Cardiac septum (tissue), 1 donor: ENCODE measurements around the gene ZC3H4. TPM values are rescaled to one million over a fixed set of nuclear protein-coding genes. Genes with fewer than 3 reads are reported as not detected.
"Not testable (repeated sequence)": the region's sequence is repeated elsewhere in the genome, so short reads cannot be mapped to it uniquely, and the experiment has no call there.

ENCODE experiments used
- DNase-seq: peaks from one replicate; pipeline ENCODE4 v3.0.0-alpha.2; 2020; ENCODE audit warnings: low spot score
- intact Hi-C: fragments of 100-400 bp; cut with DNase I; formaldehyde crosslinking; loops from one replicate; pipeline ENCODE4 v1.14.0; 2022
- total RNA-seq: library from RNA; stranded (reverse); fragmentation: NEBNext Ultra II Directional; extraction: Animal tissue kit (Norgen Biotek cat#: 25700); gene quantifications from one replicate; pipeline ENCODE4 v1.2.1, GENCODE V29; 2021
- donor health status: DM: no; HTN: no; CAD: no.

Gene ZC3H4
- total RNA-seq, 1 donor from 2014 or later: 28.1 TPM

DNA sequence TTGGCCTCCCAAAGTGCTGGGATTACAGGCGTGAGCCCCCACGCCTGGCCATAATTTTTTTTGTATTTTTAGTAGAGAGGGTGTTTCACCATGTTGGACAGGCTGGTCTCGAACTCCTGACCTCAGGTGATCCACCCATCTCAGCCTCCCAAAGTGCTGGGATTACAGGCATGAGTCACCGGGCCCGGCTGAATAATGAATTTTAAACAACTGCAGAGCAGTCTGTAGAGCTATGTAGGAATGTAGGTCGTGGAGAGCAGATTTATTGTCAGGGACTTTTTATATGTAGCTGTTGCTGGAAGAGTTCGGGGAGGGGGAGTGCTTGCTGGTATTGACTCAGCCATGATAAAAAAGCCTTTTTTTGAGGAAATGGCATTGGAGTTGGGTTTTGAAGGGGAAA lies 27.7 kb upstream of the ZC3H4 start:
- DNase-seq, intact Hi-C loops: not testable (repeated sequence)

DNA sequence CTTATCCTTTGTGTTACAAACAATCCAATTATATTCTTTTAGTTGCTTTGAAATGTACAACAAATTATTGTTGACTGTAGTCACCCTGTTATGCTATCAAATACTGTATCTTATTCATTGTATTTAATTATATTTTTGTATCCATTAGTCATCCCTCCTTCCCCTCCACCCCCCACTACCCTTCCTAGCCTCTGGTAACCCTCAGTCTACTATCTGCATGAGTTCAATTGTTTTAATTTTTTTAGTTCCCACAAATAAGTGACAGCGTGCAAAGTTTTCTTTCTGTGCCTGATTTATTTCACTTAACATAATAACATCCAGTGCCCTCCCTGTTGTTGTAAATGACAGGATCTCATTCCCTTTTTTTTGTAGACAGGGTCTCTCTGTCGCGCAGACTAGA lies 21.6 kb upstream of the ZC3H4 start:
- intact Hi-C loops: no loop called here
- no peak for DNase-seq

DNA sequence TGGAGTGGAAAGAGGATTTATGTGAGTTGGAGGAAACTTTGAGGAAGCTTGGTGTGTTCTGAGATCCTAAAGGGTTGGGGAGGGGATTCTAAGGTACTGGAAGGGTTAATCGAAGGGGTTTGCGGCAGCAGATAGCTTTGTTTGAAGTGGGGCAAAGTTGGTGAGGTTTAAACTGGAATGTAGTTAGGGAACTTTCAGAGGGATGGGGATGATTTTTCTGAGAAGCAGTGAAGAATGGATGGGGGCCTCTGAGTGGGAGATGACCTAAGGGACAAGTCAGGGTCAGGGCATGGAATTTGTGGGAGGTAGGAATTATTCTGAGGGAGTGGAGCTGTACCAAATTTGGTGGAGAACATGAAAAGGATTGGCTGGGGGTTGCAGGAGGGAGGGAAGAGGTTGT lies 21.0 kb upstream of the ZC3H4 start:
- no peak for DNase-seq
- intact Hi-C loops: no loop called here

DNA sequence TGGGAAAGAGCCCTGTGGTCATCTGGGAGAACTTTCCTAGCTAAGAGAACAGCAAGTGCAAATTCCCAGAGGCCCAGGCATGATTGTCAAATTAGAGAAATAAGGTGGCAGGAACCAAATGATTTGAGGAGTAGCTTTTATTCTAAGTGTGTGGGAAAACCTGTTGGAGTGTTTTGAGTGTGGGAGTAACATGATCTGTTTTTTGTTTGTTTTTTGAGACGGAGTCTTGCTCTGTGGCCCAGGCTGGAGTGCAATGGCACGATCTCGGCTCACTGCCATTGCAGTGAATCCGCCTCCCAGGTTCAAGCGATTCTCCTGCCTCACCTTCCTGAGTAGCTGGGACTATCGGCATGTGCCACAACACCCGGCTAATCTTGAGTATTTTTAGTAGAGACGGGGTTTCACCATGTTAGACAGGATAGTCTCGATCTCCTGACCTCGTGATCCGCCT lies 19.5 kb upstream of the ZC3H4 start:
- intact Hi-C loops: no loop called here

DNA sequence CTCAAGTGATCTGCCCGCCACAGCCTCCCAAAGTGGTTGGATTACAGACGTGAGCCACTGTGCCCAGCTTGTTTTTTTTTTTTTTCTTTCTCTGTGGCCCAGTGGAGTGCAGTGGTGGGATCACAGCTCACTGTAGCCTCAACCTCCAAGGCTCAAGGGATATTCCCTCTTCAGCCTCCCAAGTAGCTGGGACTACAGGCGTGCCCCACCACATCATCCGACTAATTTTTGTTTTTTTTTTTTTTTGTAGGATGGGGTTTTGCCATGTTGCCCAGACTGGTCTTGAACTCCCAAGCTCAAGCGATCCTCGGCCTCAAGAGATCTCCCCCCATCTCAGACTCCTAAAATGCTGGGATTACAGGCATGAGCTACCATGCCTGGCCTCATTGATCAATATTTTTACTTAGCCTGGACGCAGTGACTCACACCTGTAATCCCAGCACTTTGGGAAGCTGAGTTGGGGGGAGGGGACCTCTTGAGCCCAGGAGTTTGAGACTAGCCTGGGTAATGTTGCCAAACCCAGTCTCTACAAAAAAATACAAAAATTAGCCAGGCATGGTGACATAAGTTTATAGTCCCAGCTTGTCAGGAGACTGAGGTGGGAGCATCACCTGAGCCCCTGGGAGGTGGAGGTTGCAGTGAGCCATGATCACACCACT lies 18.7 kb upstream of the ZC3H4 start:
- DNase-seq: no peak
- intact Hi-C loops: no loop called here

More for the DNA sequence above, 19.5 kb upstream of the ZC3H4 start:
- no peak for DNase-seq

DNA sequence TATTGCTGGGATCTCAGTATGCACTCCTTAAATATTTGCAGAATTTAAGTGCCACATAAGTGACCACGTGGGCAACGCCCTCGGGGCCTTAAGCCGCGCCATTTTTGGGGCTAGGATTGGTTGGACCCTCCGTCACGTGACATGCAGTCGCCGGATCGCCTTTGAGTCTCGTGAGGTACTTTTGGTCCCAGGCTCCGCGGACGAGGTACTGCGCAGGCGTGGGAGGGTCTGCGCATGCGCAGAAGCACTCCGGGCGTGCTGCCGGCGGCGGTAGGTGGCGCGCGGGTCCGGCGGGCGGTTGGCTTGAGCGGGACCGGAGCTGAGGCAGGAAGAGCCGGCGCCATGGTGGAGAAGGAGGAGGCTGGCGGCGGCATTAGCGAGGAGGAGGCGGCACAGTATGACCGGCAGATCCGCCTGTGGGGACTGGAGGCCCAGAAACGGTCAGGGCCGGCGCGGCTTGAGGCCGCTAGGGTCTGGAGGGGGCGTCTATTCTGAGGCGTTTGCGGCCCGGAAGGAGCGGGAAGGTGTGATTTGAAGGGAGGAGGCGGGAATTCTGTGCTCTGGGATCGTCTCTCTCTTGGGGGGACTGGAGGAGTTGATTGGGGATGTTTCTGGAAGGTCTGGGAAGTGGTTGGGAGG lies 17.1 kb upstream of the ZC3H4 start, which contains the start of gene SAE1:
TSS of gene SAE1 (plus strand) at position 247 of the 639 bp plus-strand sequence. CDS start at position 343, 96 bp downstream.
- peak; percentile 97 for DNase-seq
- intact Hi-C loops: no loop called here

DNA sequence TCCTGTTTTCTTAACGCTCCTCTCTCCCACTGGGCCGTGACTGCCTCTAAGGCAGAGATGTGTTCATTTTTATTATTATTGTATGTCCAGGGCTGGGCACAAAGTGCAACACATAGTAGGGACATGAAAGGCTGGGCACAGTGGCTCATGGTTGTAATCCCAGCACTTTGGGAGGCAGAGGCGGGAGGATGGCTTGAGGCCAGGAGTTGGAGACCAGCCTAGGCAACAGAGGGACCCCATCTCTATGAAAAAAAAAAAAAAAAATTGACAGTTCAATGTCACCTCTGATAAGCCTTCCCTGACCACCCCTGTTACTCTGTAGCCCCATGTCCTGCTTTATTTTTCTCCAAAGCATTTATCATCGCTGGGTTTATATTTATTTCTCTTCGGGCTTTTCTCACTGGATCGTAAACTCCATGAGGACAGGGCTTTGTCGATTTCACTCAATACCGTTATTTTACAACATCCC lies 16.6 kb upstream of the ZC3H4 start:
- no peak for DNase-seq
- intact Hi-C loops: no loop called here

DNA sequence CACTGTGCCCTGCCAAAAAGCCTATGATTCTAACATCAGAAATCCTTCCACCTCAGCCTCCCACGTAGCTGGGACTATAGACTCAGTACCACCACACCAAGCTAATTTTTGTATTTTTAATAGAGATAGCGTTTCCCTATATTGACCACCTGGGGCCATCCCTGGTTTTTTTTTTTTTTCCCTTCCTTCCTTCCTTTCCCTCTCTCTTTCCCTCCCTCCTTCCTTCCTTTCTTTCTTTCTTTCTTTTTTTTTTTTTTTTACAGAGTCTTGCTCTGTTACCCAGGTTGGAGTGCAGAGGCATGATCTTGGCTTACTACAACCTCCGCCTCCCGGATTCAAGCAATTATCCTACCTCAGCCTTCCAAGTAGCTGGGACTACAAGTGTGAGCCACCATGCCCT lies 16.0 kb upstream of the ZC3H4 start:
- intact Hi-C loops: loop anchor here (5.0 kb wide), 1 partner anchor 117 kb away; no protein-coding TSS in a partner anchor
- no peak for DNase-seq

DNA sequence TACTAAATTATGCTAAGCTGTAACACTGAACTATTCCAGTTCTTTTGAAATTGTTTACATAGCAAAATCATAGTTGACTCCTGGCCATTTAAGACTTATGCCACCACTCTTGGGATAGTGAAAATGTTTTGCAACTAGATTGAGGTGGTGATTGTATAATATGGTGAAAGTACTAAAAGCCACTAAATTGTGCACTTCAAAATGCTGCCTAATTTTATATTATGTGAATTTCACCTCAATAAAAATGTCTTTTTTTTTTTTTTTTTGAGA lies 12.0 kb upstream of the ZC3H4 start:
- no peak for DNase-seq
- intact Hi-C loops: loop anchor here (1.0 to 5.0 kb wide), 3 partner anchors 46 to 113 kb away; no protein-coding TSS in a partner anchor

DNA sequence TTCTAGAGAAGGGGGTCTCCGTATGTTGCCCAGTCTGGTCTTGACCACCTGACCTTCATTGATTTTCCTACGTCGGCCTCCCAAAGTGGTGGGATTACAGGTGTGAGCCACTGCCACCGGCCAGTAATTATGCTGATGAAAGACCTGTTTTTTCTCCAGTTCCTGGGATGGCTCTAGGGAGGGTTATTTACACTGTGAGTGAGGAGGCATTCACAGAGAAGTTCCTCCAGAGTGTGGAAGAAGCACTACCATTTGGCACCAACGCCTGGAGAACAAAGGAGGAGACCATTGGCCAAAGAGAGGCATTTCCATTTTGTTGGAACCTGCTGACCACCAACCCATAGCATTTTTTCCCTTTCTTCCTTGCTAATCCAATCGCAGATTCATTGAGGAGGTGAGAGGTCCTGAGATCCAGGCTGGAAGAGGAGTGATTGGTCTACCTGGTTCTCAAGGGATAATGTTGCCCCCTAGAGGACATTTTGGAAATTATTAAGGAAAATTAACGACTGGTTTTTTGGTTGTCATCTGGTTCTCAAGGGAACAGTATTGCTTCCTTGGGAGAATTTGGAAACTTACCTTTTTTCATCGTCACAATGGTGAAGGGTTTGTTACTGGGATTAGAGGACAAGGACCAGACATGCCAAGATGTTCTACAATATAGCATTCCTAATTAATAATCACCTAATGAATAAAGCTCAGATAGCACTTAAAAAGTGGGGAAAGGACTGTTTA lies 11.5 kb upstream of the ZC3H4 start:
- intact Hi-C loops: loop anchor here (1.0 to 5.0 kb wide), 3 partner anchors 46 to 113 kb away; no protein-coding TSS in a partner anchor
- DNase-seq: no peak

DNA sequence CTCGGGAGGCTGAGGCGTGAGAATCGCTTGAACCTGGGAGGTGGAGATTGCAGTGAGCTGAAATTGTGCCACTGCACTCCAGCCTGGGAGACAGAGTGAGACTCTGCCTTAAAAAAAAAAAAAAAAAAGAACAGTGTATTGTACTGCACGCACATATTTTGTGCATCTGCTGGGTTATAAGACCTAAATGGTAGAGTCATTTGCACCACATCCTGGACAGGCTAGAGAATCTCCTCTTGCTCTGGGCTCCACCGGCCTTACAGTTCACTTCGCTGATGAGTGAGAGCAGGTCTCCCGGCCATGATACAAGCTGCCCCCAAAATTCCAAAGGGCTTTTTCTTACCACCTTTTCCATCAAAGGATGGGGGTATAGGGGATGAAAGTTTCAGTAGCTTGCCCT lies 9.8 kb upstream of the ZC3H4 start:
- intact Hi-C loops: loop anchor here (1.0 kb wide), 1 partner anchor 48 kb away; no protein-coding TSS in a partner anchor
- no peak for DNase-seq

DNA sequence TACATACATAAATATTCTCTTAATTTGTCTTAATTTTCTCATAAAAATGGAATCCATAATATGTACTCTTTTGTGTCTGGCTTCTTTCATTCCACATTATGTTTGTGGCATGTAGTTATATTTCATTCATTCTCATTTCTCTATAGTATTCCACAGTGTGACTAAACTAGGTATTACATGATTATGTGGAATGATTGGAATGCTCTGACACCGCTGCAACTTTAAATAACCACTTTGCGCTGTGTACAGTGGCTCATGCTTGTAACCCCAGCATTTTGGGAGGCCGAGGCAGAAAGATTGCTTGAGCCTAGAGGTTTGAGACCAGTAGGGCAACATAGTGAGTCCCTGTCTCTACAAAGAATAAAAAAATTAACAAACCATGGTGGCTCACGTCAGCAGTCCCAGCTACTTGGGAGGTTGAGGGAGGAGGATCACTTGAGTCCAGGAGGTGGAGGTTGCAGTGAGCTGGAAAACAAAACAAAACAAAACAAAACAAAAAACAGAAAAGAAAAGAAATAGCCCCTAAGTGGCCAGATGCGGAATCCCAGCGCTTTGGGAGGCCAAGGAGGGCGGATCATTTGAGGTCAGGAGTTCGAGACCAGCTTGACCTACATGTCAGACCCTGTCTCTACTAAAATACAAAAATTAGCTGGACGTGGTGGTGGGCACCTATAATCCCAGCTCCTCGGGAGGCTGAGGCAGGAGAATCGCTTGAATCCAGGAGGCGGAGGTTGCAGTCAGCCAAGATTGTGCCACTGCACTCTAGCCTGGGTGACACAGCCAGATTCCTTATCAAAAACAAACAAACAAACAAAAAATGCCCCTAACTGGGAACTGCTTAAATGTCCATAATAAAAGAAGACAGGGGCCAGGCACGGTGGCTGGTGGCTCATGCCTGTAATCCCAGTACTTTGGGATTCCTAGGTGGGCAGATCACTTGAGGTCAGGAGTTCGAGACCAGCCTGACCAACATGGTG lies 9.1 kb upstream of the ZC3H4 start:
- DNase-seq: no peak
- intact Hi-C loops: loop anchor here (1.0 kb wide), 1 partner anchor 47 kb away; no protein-coding TSS in a partner anchor

DNA sequence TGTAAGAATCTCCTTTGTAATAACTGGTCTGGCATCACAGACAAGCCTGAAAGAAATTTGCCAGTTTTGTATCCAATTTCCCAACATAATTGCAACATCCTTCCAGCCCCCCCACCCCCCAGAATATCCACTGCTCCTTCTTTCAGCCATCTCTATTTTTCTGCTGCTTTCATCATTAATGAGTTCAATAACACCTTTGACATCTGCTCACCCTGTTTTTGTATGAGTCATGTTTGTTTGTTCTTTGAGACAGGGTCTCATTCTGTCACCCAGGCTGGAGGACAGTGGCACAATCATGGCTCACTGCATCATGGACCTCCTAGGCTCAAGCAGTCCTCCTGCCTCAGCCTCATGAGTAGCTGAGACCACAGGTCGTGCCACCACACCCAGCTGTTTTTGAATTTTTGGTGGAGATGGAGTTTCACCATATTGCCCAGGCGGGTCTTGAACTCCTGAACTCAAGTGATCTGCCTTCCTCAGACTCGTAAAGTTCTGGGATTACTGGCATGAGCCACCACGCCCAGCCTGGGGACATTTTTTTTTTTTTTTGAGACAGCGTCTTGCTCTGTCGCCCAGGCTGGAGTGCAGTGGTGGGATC lies 7.0 kb upstream of the ZC3H4 start:
- intact Hi-C loops: no loop called here
- DNase-seq: no peak

DNA sequence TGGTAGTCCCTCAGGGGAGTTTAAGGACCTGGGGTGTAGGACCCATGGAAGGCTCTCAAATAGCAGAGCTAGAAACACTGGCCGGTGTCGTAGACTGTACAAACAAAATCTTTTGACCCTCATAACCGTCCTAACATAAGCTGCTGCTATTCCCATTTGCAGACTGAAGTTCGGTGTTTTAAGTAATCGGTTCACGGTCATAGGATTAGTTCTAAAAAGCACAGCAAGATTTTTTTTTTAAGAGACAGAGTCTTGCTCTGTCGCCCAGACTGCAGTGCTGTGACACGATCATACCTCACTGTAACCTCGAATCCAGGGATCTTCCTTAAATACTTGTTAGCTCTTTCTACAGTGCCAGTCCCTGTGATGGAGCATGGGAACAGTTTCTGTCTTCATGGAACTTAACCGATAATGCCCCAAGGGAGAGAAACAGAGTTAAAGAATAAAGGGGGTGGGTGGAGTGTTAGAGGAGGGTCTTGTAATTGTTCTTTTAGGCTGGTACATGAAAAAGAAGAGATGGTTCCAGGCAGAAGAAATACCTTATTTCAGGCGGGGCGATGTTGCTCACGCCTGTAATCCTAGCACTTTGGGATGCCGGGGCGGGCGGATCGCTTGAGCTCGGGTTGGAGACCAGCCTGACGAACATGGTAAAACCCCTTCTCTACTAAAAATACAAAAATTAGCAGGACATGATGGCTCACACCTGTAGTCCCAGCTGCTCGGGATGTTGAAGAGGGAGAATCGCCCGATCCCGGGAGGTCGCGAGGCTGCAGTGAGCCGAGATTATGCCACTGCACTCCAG lies 475 bp upstream of the ZC3H4 start:
- intact Hi-C loops: loop anchor here (2.0 to 5.0 kb wide), 2 partner anchors 17 to 257 kb away; no protein-coding TSS in a partner anchor
- DNase-seq: no peak

DNA sequence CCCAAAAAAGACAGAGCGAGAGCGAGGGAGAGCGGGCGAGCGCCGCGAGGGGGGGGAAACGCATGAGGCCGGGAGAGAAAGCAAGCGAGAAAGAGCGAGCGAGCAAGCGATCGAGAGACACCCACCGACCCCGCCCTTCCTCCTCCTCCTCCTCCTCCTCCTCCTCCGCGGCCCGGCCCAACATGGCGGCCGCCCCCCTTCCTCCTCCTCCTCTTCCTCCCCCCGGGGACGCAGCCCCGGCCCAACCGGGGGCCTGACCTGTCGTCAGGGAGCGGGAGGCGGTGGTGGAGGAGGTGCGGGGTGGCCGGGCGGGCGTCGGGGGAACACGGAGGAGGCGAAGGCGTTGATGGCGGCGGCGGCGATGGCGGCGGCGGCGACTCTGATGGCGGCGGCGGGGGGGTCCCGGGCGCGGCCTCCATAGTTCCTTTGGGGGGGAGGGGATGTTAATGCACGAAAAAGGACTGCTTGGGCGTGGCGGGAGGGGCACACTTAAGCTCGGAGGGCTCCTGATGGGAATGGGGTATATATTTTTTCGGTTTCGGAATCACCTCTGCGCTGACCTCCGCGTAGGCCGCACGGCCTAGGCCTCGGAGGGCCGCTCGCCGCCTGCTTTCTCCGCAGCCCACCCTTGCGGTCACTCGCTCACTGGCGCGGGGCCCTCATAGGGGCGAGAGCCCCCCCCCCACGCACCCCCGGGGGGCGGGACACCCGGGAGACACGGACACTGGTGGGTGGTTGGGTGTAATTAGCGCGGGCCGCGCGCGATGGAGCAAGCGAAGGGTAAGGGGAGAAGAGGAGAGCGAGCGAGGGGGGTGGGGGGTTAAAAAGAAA lies 1.2 kb downstream of the ZC3H4 start:
- DNase-seq: peak; percentile 95
- intact Hi-C loops: loop anchor here (2.0 to 5.0 kb wide), 2 partner anchors 16 to 255 kb away; no protein-coding TSS in a partner anchor

DNA sequence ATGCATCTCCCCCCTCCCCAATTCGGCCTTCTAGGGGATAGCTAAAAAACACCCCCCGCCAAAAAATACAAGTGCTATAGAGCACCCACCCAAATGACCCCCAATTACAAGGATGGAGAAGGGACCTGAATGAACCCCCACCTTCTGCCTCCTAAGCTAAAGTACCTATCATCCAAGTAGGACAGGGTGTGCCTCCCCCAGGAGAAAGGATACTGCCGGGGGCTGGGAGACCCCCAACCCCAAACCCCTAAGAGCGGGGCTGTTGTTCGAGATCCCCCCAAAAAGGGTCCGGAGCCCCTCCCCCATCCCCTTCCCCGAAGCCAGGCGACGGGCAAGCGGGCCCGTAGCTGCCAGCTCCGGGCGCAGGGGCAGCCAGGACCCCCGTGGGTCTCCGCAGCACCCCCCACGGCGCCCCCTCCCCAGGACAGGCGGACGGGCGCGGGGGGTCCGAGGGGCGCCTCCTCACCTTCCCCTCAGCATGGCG lies 1.9 kb downstream of the ZC3H4 start:
- DNase-seq: no peak
- intact Hi-C loops: loop anchor here (2.0 to 5.0 kb wide), 2 partner anchors 15 to 254 kb away; no protein-coding TSS in a partner anchor
